ENCODE measurements around the gene FOXJ3. TPM values are rescaled to one million over a fixed set of nuclear protein-coding genes. Genes with fewer than 3 reads are reported as not detected.

FOXJ3 gene
- total RNA-seq, 1 donor from 2014 or later = 35.1 TPM

DNA sequence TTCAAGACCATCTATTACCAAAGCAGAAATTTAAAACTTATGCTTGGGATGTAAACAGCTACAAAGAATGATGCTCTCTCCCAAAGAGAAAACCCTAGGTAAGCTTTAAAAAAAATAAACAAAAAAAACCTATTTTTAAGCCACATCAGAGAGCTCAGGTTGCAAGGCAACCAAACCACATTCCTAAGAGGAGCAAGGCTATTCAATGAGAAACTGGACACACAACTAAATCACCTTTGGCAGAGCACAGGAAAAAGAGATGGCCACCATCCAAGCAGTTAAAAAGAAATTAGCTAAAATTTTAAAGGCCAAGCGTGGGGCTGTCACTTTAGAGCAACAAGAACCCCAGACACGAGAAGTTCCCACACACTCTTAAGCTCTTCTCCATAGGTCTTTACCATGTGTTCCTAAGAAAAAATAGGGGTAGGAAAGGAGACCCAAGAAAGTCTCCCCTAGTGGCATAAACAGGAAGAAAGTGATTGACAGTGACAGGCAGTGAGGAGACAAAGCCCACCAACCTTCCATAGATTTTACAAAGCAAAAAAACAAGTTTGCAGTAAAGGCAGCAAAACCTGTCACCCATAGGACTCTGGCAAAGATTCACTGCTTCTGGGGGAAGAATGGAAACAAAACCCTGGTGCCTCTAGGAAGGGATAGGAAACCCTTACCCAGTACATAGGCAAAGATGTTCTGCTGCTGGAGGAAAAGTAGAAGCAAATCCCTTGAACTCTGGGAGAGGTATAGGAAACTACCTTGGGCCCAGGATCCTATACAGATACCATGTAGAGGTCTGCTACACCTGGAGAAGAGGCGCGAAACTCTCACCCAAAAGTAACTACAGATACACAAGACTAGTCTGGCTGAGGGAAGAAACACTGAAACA lies 68.5 kb downstream of the FOXJ3 start:
- peak; percentile 14 for ATAC-seq
- intact Hi-C loops (cut with micrococcal nuclease) = no loop called here

DNA sequence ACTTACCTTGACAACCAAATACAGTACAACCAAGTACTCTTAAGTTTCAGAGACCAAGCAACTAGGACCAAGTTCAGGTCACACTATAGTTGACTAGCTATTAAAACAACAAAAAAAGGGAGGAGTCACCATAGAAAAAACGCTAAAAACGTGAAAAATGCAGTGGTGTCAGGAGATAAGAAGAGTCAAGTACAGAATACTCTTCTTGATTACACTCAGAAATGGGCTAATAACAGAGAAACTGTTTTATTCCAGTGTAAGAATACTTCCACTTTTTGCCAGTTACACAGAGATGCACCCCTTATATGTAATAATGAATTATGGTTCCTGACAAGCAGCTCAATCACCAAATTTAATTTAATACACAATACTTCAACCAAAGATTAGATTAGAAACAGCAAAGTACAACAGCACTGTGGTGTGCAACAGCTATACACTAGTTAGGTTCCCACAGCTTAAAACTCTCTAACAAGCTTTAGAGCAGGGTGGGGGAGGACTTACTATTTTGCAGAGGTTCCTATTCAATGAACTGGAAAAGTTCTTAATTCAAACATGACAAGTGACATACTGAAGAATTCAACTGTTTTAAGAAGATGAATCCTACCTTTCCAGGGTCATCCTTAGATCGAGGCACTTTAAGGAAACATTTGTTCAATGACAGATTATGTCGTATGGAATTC lies 70.4 kb downstream of the FOXJ3 start:
- no peak for ATAC-seq
- DNase-seq = no peak
- intact Hi-C loops (cut with micrococcal nuclease) = no loop called here

More for the DNA sequence above, 68.5 kb downstream of the FOXJ3 start:
- DNase-seq = no peak

- ATAC-seq (no peak), DNase-seq (no peak)
- intact Hi-C loops (cut with micrococcal nuclease) = no loop called here
These were observed 72.0 kb downstream of the FOXJ3 start for GRCh38 chr1:42263019-42263418.

GRCh38 chr1:42260376-42261070 lies 74.5 kb downstream of the FOXJ3 start:
- DNase-seq = no peak

GRCh38 chr1:42259739-42260064 lies 75.3 kb downstream of the FOXJ3 start:
- DNase-seq (no peak), ATAC-seq (peak; percentile 50)
- intact Hi-C loops (cut with micrococcal nuclease) = no loop called here

More at GRCh38 chr1:42260376-42261070, 74.5 kb downstream of the FOXJ3 start:
- ATAC-seq = no peak
- intact Hi-C loops (cut with micrococcal nuclease) = no loop called here

DNA sequence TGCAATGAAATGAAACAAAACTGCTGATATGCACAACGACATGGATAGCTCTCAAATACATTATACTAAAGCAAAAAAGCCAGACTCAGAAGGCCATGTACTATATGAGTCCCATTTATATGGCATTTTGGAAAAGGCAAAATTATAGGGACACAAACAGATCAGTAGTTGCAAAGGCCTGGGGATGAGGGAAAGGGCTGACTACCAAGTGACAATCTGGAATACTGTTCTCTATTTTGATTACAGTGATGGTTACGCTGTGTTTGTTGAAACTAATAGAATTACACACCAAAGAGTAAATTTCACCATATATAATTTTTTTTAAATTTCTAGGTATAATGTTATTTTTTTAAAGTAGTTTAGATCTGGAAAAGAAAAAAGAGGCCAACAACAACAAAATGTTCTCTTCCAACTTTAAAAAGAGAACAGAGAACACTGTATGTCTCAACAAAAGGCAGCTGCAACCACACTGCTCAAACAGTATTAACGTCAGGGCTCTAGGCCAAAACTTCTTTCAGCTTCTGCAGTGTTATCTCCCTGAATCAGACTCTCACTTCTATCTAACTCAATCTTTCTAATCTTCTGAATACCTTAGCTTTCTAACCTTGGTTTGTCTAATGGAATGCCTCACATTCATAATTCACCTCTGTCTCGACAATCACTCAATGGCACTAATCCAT lies 75.8 kb downstream of the FOXJ3 start:
- ATAC-seq = peak; percentile 89
- intact Hi-C loops (cut with micrococcal nuclease) = no loop called here

GRCh38 chr1:42258218-42258617 lies 76.8 kb downstream of the FOXJ3 start:
- intact Hi-C loops (cut with micrococcal nuclease) = no loop called here
- DNase-seq (no peak), ATAC-seq (peak; percentile 48)

More for the DNA sequence above, 75.8 kb downstream of the FOXJ3 start:
- no peak for DNase-seq

DNA sequence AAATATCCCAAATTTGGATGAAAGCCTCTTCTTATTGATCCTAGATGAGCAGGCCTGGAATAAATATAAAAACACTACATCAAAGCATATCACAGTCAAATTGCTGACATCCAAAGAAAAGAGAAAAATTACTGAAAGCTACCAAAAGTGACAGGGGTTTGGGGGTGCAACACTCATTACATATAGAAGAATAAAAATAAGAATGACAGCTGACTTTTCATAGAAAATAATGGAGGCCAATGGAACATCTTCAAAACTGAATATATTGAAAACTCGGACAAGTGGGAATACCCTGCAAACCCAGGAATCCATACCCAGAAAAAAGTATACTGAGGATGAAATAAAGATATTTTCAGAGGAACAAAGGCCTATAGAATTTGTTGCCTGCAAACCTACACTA lies 84.0 kb downstream of the FOXJ3 start:
- intact Hi-C loops (cut with micrococcal nuclease) = no loop called here
- DNase-seq (no peak), ATAC-seq (no peak)

- peak; percentile 45 for ATAC-seq
- no peak for DNase-seq
- intact Hi-C loops (cut with micrococcal nuclease) = no loop called here
These were observed 84.9 kb downstream of the FOXJ3 start for GRCh38 chr1:42250164-42250563.

- ATAC-seq (no peak), DNase-seq (no peak)
- intact Hi-C loops (cut with micrococcal nuclease) = no loop called here
These were observed 93.9 kb downstream of the FOXJ3 start for GRCh38 chr1:42240966-42241755.

DNA sequence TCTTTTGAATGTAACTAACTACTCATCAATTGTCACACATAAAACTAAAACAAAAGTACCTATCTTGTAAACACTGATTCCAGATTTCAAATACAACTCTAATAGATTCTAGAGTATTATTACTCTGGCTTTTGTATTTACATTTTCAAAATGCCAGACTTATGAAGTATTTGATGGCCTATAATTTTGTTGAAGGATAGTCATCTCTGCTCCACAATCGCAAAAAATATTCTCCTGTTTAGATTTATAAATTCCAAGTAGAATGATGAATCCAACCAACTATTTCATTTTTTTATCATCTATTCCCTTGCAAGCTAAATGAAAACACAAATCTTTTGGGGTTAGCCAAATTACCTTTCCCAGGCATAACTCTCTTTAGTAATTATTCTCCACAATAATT lies 95.5 kb downstream of the FOXJ3 start:
- intact Hi-C loops (cut with micrococcal nuclease) = no loop called here

DNA sequence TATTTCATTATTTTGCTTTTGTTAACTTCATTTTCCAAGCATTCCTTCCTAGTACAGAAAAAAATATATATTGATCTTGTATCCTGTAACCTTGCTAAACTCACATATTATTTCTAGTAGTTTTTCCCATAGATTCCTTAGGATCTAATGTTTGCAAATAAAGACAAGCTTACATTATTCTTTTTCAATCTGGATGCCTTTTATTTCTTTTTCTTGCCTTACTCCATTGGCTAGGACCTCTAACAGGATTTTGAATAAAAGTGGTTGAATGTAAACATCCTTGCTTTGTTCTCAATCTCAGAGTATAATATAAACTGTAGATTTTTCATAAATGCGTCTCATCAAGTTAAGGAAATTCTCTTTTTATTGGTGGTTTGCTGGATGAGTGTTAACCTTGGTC lies 96.0 kb downstream of the FOXJ3 start:
- ATAC-seq (no peak), DNase-seq (no peak)
- intact Hi-C loops (cut with micrococcal nuclease) = no loop called here

More for the DNA sequence above, 95.5 kb downstream of the FOXJ3 start:
- ATAC-seq = no peak
- no peak for DNase-seq

- ATAC-seq = no peak
- no peak for DNase-seq
- intact Hi-C loops (cut with micrococcal nuclease) = no loop called here
These were observed 103.8 kb downstream of the FOXJ3 start for GRCh38 chr1:42231253-42231652.

- ATAC-seq = no peak
- intact Hi-C loops (cut with micrococcal nuclease) = no loop called here
- no peak for DNase-seq
These were observed 106.1 kb downstream of the FOXJ3 start for GRCh38 chr1:42228938-42229337.

GRCh38 chr1:42223036-42223435 lies 112.0 kb downstream of the FOXJ3 start:
- ATAC-seq = no peak

GRCh38 chr1:42221952-42222606 lies 113.0 kb downstream of the FOXJ3 start:
- ATAC-seq = no peak
- intact Hi-C loops (cut with micrococcal nuclease) = no loop called here
- no peak for DNase-seq

More at GRCh38 chr1:42223036-42223435, 112.0 kb downstream of the FOXJ3 start:
- intact Hi-C loops (cut with micrococcal nuclease) = no loop called here
- DNase-seq = no peak

- ATAC-seq = no peak
- intact Hi-C loops (cut with micrococcal nuclease) = no loop called here
- no peak for DNase-seq
These were observed 113.6 kb downstream of the FOXJ3 start for GRCh38 chr1:42221456-42221855.

DNA sequence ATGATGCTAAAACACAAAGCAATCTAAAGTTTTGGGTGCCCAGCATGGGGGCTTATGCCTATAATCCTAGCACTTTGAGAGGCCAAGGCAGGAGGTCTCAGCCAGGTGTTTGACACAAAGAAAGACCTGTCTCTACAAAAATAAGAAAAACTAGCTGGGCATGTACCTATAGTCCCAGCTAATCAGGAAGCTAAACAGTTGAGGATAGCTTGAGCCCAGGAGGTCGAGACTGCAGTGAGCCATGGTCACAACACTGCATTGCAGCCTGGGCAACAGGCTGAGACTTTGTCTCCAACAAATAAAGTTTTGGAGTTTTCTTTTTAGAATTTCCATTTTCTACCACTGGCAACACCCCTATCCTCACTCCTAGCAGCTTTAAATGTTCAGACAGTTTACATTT lies 115.4 kb downstream of the FOXJ3 start:
- ATAC-seq = no peak

More for the DNA sequence above, 115.4 kb downstream of the FOXJ3 start:
- intact Hi-C loops (cut with micrococcal nuclease) = no loop called here
- no peak for DNase-seq

All from left ventricle myocardium superior (tissue), 1 donor.